Cardiac muscle cell (in vitro differentiated cells and primary cell): ENCODE results near the gene CPSF3. TPM values are rescaled to one million over a fixed set of nuclear protein-coding genes. Genes with fewer than 3 reads are reported as not detected.

ENCODE experiments used
- DNase-seq, 2 donors: peaks; one replicate each; pipeline versions ENCODE4 v3.0.0 to v3.0.0-alpha.2; 2010 to 2017; ENCODE audit warnings: low read depth in 1 of 2, low spot score in 1 of 2
- H3K27ac ChIP-seq: fragments of 200-600 bp; sonication (generic); 2 replicates; pipeline ENCODE4 v1.5.1; 2016
- H3K27me3 ChIP-seq: fragments of 200-600 bp; sonication (generic); 2 replicates; pipeline ENCODE4 v1.6.0; 2016; ENCODE audit warnings: control low read depth
- H3K36me3 ChIP-seq: fragments of 200-600 bp; sonication (generic); 2 replicates; pipeline ENCODE4 v1.5.1; 2016; ENCODE audit warnings: control low read depth
- H3K4me1 ChIP-seq: fragments of 200-600 bp; sonication (generic); 2 replicates; pipeline ENCODE4 v1.8.1; 2017; ENCODE audit warnings: low read depth, mild to moderate bottlenecking, mixed run types
- H3K4me3 ChIP-seq: fragments of 200-600 bp; sonication (generic); 2 replicates; pipeline ENCODE4 v1.5.1; 2016; ENCODE audit warnings: mild to moderate bottlenecking
- H3K9me3 ChIP-seq: fragments of 200-600 bp; sonication (generic); 2 replicates; pipeline ENCODE4 v1.5.1; 2017; ENCODE audit warnings: low read depth, mild to moderate bottlenecking, control low read depth
- polyA plus RNA-seq: library from polyadenylated mRNA; unstranded; fragments of >200 nt; fragmentation: Nextera tagmentation; extraction: Ambion mirVana; gene quantifications from 2 replicates; pipeline ENCODE4 v1.2.1, GENCODE V29; 2016
- total RNA-seq: library from RNA; depleted of rRNA; stranded (reverse); fragments of >200 nt; gene quantifications from 2 replicates; pipeline ENCODE4 v1.2.3, GENCODE V29; 2016
- TF ChIP-seq, protein P1 (sequence below): IDR thresholded peaks from 2 replicates; pipeline ENCODE4 v1.5.1; 2012; ENCODE audit warnings: low read depth, mild to moderate bottlenecking, low read length

CPSF3 gene
- total and polyA plus RNA-seq, 2 experiments from 2014 or later, result 57.4 to 57.5 TPM

DNA sequence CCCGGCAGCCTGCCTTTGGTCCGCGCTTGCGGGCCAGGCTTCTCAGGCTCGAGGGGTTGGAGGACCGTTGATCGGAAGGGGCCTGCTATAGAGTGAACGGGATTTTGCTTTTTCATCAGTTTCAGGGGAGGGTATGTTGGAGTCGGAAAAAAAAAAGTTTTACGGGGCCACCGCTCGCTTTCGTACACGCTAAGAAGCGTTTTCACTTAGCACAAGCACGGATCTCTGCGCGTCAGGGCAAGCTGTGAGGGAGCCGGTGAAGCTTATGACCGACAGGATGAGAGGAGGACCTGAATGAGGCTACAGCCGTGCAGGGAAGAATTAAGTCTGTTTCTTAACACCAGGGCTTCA, 443 bp downstream of the CPSF3 start:
- peak overlapping the region; percentile 84 for H3K4me3 ChIP-seq
- H3K27ac ChIP-seq, result peak overlapping the region; percentile 90
- no peaks in the 10 kb centered on the region for H3K27me3 ChIP-seq
- peak in 1 of 2 donors; percentile 38 for DNase-seq
- no peaks in the 10 kb centered on the region for H3K36me3 ChIP-seq
- peaks cover 20% of the 10 kb centered on the region for H3K4me1 ChIP-seq
- H3K9me3 ChIP-seq, result no peaks in the 10 kb centered on the region
- TF ChIP-seq, protein P1, sequence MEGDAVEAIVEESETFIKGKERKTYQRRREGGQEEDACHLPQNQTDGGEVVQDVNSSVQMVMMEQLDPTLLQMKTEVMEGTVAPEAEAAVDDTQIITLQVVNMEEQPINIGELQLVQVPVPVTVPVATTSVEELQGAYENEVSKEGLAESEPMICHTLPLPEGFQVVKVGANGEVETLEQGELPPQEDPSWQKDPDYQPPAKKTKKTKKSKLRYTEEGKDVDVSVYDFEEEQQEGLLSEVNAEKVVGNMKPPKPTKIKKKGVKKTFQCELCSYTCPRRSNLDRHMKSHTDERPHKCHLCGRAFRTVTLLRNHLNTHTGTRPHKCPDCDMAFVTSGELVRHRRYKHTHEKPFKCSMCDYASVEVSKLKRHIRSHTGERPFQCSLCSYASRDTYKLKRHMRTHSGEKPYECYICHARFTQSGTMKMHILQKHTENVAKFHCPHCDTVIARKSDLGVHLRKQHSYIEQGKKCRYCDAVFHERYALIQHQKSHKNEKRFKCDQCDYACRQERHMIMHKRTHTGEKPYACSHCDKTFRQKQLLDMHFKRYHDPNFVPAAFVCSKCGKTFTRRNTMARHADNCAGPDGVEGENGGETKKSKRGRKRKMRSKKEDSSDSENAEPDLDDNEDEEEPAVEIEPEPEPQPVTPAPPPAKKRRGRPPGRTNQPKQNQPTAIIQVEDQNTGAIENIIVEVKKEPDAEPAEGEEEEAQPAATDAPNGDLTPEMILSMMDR, result no peak

DNA sequence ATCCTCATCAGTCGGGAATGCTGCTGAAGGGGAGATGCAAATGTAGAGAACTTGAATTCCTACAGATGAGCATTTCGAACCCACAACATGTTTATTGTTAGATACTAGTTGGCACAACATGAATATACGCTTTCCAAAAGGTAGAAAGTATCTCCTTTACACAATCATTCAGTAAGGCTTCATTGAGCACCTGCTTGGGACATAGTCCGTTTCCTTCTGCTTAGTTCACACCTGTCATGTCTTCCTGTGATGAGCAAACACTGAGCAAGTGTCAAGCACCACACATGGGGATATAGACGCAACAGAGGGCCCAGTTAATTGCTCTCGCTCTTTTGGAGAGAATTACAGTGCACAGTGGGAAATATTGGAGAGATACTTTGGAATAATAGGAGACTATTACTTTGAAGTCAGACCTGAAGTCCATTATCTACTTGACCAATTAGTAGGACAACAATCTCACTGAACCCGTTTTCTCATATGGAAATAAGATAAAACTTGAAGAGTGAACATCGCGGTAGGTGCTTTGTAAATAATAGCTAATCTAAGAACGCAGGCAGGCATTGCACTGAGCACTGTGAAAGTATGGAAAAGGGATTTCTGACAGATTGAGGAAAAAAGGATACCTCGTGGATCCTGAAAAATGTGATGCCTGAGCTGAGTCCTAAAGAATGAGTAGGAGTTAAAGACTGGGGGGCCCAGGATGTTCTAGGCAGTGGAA, 1.2 kb downstream of the CPSF3 start:
- DNase-seq, result no peak
- H3K4me3 ChIP-seq, result peak overlapping the region; percentile 84
- H3K36me3 ChIP-seq, result peaks cover 3% of the 10 kb centered on the region
- TF ChIP-seq, protein P1, result no peak
- H3K4me1 ChIP-seq, result peaks cover 19% of the 10 kb centered on the region
- H3K27me3 ChIP-seq, result no peaks in the 10 kb centered on the region
- no peaks in the 10 kb centered on the region for H3K9me3 ChIP-seq
- H3K27ac ChIP-seq, result peak overlapping the region; percentile 90

DNA sequence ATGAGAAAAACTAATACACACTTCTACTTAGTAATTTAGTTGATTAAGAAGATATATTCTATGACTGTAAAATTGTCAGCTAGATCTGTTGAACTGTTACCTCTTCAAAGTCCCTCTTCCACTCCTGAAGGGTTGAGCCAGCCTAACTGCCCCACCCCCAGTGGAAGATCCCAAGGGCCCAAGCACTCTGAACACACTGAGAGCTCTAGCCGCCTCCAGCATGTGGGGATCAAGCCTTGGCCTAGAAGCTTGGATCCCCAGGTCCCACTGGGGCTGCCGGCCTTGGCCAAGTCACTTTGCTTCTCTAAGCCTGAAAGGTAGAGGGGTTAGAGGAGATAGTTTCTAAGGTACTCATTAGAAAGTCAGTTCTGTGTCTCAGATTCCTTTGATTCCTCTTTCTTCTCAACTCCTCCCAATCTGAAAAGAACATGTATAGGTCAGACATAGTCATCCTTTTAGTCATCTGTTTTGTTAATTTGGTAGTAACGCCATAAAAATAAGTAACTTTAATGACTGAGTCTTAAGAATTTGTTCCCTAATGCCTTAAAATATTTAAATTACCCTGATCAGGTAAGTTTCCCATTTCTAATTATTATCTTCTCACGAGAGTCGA, 5.6 kb downstream of the CPSF3 start:
- H3K9me3 ChIP-seq, result no peaks in the 10 kb centered on the region
- H3K27me3 ChIP-seq, result no peaks in the 10 kb centered on the region
- H3K4me3 ChIP-seq, result no peak overlapping the region
- TF ChIP-seq, protein P1, result no peak
- H3K4me1 ChIP-seq, result peaks cover 6% of the 10 kb centered on the region
- peaks cover 38% of the 10 kb centered on the region for H3K36me3 ChIP-seq
- DNase-seq, result no peak
- no peak overlapping the region for H3K27ac ChIP-seq

DNA sequence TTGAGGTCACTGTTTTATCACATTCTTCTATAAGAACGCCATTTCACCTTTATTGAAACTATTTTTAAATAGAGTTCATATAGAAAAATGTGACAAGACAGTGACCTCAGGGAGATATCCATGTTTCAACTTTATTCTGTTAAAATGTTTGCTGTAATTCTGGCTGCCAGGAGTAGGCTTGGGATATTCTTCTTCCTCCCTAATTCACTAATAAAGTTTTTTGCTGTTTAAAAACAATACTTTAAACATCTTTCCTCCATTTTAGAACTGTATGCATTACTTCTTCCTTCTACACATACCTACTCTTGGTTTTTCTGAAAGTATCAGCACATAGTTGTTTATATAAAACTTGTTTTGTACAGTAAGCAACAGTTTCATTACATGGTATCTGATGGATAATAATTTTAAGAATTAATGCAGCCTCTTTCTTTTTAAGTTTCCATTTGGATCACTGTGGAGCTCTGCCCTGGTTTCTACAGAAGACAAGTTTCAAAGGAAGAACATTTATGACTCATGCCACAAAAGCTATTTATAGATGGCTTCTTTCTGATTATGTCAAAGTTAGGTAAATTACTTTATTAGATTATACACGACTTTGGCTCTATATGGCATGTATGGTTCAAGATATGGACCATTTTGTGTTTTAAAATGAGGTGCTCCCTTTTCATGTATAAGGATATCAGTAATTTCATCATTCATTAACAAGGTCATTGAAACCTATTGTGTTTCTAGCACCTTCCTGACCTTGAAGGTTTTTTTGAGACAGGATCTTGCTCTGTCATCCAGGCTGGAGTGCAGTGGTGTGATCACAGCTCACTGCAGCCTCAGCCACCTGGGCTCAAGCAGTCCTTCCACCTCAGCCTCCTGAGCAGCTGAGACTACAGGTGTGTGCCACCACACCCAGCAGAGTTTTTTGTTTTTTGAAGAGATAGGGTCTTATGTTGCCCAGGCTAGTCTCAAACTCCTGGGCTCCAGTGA, 7.2 kb downstream of the CPSF3 start:
- H3K4me3 ChIP-seq, result no peak overlapping the region
- no peaks in the 10 kb centered on the region for H3K9me3 ChIP-seq
- DNase-seq, result no peak
- no peaks in the 10 kb centered on the region for H3K4me1 ChIP-seq
- no peak overlapping the region for H3K27ac ChIP-seq
- TF ChIP-seq, protein P1, result no peak
- no peaks in the 10 kb centered on the region for H3K27me3 ChIP-seq
- H3K36me3 ChIP-seq, result peaks cover 38% of the 10 kb centered on the region

DNA sequence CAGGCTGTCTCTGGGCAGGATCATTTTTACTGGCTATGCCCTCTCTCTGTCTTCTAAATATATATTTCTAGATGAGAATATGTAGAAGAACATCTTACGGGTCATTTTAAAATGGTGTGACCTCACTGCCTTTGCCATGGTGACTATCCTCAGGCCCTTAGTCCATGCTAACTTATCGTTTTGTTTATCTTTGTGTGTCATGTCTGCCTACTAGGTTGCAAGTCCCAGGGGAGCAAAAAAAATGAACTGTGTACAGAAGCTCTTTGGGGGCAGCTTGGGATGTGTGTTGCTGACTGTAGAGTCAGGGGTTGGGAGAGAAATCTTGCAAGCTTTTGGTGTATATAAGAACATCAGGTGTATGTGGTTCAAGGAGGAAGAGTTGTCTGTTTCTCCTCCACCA, 11.0 kb downstream of the CPSF3 start:
- no peak overlapping the region for H3K27ac ChIP-seq

More for the DNA sequence above, 11.0 kb downstream of the CPSF3 start:
- Histone ChIP-seq H3K9me3 (no peaks in the 10 kb centered on the region), H3K36me3 (peaks cover 62% of the 10 kb centered on the region), H3K27me3 (no peaks in the 10 kb centered on the region), H3K4me1 (no peaks in the 10 kb centered on the region), H3K4me3 (no peak overlapping the region)
- DNase-seq, result no peak
- TF ChIP-seq, protein P1, result no peak
